Mesodermal cell (in vitro differentiated cells): Measurements from ENCODE around the gene SLC35A3.
"Not testable (repeated sequence)": the region's sequence is repeated elsewhere in the genome, so short reads cannot be mapped to it uniquely, and the experiment has no call there.

Source experiments
- H3K27ac ChIP-seq: 2 replicates; pipeline ENCODE4 v1.7.0; 2013; ENCODE audit warnings: mild to moderate bottlenecking, low read depth, low read length, moderate library complexity; ENCODE audit not compliant: severe bottlenecking
- H3K36me3 ChIP-seq: 2 replicates; pipeline ENCODE4 v1.7.1; 2013; ENCODE audit warnings: mild to moderate bottlenecking, low read length, moderate library complexity; ENCODE audit not compliant: control insufficient read depth, insufficient read depth
- H3K4me1 ChIP-seq: one replicate; pipeline ENCODE4 v1.7.1; 2013; ENCODE audit warnings: mild to moderate bottlenecking, low read length; ENCODE audit not compliant: insufficient read depth, control insufficient read depth, poor library complexity, severe bottlenecking
- H3K4me3 ChIP-seq: 2 replicates; pipeline ENCODE4 v1.7.0; 2013; ENCODE audit warnings: low read length, control low read depth, mild to moderate bottlenecking; ENCODE audit not compliant: insufficient read depth, poor library complexity, severe bottlenecking; ENCODE audit errors: extremely low read depth
- H3K9me3 ChIP-seq: 2 replicates; pipeline ENCODE4 v1.7.1; 2013; ENCODE audit warnings: mild to moderate bottlenecking, low read length, moderate library complexity; ENCODE audit not compliant: control insufficient read depth
- WGBS, 2 experiments: methylation state at CpG; one replicate each; pipeline ENCODE4 v1.1.5; 2013; ENCODE audit warnings: missing lambda C conversion rate in 2 of 2; ENCODE audit not compliant: insufficient coverage in 2 of 2; 5-methylcytosine and 5-hydroxymethylcytosine counted together

SLC35A3 gene

DNA sequence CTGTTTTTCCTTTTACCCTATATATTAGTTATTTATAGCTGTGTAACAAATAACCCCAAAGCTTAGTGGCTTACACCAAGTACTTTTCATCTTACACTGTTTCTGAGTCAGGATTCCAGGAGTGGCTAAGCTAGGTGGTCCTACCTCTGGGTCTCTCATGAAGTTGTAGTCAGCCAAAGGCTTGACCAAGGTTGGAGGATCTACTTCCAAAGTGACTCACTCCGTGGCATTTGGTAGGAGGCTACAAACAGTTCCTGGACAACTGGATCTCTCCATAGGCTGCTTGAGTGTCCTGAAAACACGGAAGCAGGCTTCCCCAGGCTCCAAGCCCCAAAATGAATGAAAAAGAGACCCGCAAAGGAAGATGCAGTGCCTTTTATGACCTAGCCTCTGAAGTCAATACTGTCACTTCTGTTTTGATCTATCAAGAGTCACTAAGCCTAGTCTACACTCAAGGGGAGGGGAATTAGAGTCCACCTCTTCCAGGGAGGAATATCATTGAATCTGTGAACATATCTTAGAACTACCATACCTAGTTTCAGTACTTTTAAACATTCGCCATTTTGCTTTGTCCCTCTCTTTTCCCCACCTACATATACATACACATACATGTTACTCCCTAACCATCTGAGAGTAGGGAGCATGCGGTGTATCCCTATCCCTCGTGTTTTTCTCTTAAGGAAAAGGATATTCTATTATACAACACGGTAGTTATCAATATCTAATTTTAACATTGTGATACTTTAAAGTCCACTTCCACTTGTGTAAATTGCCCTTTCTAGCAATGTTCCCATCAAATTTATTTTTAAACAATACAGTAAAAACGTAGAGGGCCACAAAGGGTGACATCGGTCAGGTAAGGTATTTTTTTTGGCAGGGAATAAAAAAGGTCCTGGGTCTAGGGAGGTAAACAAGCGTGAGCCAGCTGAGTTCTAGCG, 67.2 kb downstream of the SLC35A3 start:
- peak overlapping the region; percentile 96 for H3K27ac ChIP-seq
- H3K36me3 ChIP-seq: no peaks in the 10 kb centered on the region
- H3K4me3 ChIP-seq: peak overlapping the region; percentile 92
- no peaks in the 10 kb centered on the region for H3K9me3 ChIP-seq
- WGBS, 2 experiments: 29 to 32% methylated on average over 7 of the region's 11 CpGs
- peaks cover 3% of the 10 kb centered on the region for H3K4me1 ChIP-seq

DNA sequence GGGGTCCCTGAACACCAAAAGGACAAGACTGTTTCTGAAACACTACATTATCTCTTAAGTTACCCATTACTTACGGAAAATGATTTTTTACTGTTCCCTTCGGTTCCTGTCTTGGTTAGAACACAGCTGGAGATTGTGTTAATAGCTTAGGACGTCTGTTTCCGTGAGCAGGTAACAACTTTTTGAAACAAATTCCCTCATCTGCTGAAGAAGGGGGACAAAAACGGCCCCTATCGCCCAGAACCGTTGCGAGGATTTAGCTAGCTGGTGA, 67.8 kb downstream of the SLC35A3 start:
- Histone ChIP-seq H3K36me3 (peaks cover 3% of the 10 kb centered on the region), H3K27ac (peak overlapping the region; percentile 96), H3K4me3 (peak overlapping the region; percentile 92), H3K9me3 (no peaks in the 10 kb centered on the region), H3K4me1 (peaks cover 3% of the 10 kb centered on the region)
- 0% methylated on average over 5 to 6 of the region's 8 CpGs for WGBS, 2 experiments

DNA sequence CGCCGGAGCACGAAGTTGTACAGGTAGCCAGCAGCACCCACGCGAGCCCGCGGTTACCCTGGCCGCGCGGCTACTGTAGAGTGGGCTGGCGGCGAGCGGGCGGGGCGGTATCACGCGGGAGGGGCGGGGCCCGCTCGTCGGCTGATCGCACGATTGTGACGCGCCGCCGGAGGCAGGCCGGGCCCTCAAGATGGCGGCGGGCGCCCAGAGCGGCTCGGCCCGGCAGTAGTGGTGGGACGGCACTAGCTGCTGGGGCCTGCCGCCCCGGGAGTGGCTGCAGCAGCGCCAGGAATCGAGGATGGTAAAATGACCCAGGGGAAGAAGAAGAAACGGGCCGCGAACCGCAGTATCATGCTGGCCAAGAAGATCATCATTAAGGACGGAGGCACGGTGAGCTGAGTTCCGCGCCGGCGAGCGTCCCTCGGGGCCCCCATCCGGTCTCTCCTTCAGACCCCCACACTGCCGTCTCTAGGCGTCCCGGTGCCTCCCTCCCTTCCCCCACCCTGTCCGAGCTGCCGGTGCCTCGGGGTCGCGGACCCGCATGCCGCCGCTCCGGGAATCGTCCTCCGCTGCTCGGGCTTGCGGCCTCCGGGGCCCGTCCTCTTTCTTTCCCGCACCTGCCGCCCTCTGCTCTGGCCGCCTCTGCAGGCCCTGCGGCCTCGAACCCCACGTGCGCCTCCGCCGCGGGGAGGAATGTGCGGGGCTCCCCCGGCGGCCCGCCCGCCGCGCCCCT, 68.3 kb downstream of the SLC35A3 start:
- H3K4me3 ChIP-seq: peak overlapping the region; percentile 92
- WGBS, 2 experiments: 0 to 1% methylated on average over 64 to 78 of the region's 87 CpGs

DNA sequence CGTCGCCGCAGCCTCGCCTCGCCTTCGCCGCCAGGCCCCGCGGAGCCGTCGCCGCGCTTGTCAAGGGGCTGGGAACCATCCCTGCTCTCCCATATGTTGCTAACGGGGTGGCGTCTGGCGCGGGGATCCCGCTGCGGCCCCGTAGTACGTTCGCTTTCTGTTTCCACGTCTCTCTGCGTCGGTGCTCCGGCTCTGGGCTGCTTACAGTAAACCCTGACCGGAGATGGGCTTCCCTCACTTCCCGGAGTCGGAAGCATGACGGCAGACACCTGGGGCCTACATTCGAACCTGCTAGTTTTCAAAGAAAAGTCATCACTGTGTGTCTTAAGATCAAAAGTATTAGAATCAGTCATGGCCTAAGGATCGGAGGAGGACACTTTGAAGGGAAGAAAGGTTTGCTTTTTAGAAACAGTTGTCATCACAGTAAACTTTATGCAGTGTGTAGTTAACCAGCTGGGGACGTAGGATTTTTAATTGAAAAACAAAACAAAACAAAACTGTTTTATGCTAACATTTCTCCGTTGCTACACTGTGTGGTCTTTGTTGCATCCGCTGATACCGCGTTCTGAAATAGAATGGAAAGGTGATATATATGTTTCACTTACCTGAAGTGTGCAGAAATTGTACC, 69.0 kb downstream of the SLC35A3 start:
- peak overlapping the region; percentile 92 for H3K4me3 ChIP-seq
- H3K9me3 ChIP-seq: peaks cover 3% of the 10 kb centered on the region
- peaks cover 11% of the 10 kb centered on the region for H3K36me3 ChIP-seq
- peaks cover 3% of the 10 kb centered on the region for H3K4me1 ChIP-seq
- 0 to 1% methylated on average over 32 to 33 of the region's 37 CpGs for WGBS, 2 experiments
- H3K27ac ChIP-seq: peak overlapping the region; percentile 96

More for the DNA sequence above, 68.3 kb downstream of the SLC35A3 start:
- no peaks in the 10 kb centered on the region for H3K9me3 ChIP-seq
- H3K36me3 ChIP-seq: peaks cover 8% of the 10 kb centered on the region
- peaks cover 3% of the 10 kb centered on the region for H3K4me1 ChIP-seq
- peak overlapping the region; percentile 96 for H3K27ac ChIP-seq

DNA sequence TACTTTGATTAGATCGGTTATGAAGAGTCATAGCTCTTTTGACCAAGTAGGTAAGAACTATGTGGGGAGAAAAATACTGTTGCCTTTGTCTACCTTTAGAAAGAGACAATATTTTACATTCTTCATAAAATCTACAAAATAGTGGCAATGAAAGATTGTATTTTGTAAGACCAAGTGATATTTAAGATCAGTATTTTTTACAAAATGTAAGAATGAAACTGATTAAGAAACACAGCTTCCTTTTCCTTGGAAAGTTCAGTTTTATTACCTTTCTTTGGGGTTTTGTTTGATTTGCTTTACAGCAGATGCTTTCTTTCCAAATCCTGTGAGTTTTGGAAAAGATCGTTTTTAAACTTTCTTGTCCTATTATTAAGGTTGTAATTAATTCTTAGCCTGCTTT, 69.8 kb downstream of the SLC35A3 start:
- Histone ChIP-seq H3K4me3 (peak overlapping the region; percentile 92), H3K4me1 (peaks cover 3% of the 10 kb centered on the region), H3K9me3 (peaks cover 9% of the 10 kb centered on the region), H3K36me3 (peaks cover 19% of the 10 kb centered on the region), H3K27ac (no peak overlapping the region)
- WGBS, 2 experiments: no CpG with 5 or more reads among the region's 2 CpGs

DNA sequence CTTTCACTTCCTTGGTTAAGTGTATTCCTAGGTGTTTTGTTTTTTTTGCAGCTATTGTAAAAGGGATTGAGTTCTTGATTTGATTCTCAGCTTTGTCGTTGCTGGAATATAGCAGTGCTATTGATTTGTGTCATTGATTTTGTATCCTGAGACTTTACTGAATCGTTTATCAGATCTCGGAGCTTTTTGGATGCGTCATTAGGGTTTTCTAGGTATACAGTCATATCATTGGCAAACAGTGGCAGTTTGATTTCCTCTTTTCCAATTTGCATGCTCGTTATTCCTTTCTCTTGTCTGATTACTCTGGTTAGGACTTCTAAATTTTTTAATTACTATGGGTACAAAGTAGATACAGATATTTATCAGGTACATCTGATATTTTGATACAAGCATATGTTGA, 75.4 kb downstream of the SLC35A3 start:
- Histone ChIP-seq H3K4me1 (peaks cover 2% of the 10 kb centered on the region), H3K9me3 (peaks cover 11% of the 10 kb centered on the region), H3K4me3 (no peak overlapping the region), H3K36me3 (peaks cover 25% of the 10 kb centered on the region), H3K27ac (no peak overlapping the region)
- WGBS, 2 experiments: 86 to 96% methylated on average over 2 to 4 of the region's 5 CpGs

DNA sequence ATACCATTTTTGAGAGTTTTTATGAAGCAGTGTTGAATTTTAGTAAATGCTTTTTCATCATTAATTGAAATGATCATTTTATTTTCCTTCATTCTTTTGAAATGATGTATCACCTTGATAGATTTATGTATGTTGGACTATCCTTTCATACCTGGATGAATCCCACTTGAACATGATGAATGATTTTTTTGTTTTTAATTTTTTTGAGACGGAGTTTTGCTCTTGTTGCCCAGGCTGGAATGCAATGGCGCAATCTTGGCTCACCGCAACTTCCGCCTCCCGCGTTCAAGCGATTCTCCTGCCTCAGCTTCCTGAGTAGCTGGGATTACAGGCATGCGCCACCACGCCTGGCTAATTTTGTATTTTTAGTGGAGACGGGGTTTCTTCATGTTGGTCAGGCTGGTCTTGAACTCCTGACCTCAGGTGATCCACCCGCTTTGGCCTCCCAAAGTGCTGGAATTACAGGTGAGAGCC, 77.5 kb downstream of the SLC35A3 start:
- peaks cover 11% of the 10 kb centered on the region for H3K9me3 ChIP-seq
- H3K36me3 ChIP-seq: peaks cover 36% of the 10 kb centered on the region
- not testable (repeated sequence) for H3K27ac ChIP-seq, H3K4me3 ChIP-seq, H3K4me1 ChIP-seq
- WGBS, 2 experiments: 88% methylated on average over 8 of the region's 11 CpGs; no CpG with 5 or more reads in 1 of the 2 experiments

DNA sequence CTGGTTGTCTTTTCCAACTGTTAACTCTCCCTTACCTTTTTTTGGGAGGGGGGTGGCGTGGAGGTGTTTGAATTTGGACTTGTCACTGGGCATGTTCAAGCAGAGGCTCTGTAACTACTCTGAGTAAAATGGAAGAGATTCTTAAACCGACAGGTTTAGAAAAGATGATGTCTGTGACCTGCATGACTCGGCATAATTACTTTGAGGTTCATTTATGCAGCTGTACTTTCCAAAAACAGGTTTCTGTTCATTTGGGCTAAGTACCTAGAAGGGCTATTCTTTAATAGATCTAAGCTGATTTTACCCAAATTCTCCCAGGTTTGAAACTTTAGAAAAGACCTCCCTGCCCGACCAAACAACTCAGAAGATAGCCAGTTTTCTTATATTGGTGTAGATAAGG, 80.3 kb downstream of the SLC35A3 start:
- Histone ChIP-seq H3K9me3 (no peaks in the 10 kb centered on the region), H3K36me3 (peaks cover 23% of the 10 kb centered on the region), H3K4me1 (peaks cover 2% of the 10 kb centered on the region), H3K27ac (no peak overlapping the region), H3K4me3 (no peak overlapping the region)
- 100% methylated on average over 1 of the region's 4 CpGs for WGBS, 2 experiments

DNA sequence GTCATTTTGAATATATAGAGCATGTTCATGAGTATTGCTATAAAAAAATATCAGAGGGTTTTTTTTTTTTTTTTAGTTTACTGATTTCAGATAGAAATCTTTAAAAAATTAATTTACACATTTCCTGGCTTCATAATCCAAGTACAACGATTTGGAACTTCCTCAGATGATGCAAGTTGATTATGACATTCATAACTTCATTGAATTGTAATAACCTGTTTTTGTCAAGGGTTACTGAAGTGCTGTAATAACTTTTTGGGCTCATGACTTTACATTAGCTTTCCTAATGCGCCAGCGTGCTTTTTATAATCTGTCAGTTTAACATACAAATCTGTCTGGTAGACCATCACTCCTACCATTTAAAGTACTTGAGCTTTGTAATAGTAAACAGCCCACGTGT, 81.6 kb downstream of the SLC35A3 start:
- H3K27ac ChIP-seq: no peak overlapping the region
- H3K4me1 ChIP-seq: peaks cover 2% of the 10 kb centered on the region
- WGBS, 2 experiments: 100% methylated on average over 1 of the region's 4 CpGs; no CpG with 5 or more reads in 1 of the 2 experiments
- no peak overlapping the region for H3K4me3 ChIP-seq
- H3K36me3 ChIP-seq: peaks cover 29% of the 10 kb centered on the region
- no peaks in the 10 kb centered on the region for H3K9me3 ChIP-seq

DNA sequence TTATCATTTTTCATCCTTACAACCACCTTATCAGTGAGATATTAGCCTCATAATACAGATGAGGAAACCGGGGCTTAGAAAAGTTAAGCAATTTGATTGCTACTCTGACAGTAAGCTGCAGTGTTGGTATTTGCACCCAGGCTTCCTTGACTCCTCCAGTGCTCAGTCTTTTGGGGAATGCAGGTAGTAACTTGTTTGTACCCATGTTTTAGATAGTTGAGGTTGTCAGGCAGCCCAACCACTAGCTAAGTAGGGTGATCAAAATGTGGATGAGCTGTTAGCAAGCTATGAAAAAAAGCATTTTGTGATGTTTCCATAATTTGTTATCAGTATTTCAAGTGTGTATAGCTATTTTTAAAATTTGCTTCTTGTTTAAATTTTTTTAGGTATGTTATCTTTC, 82.1 kb downstream of the SLC35A3 start:
- H3K27ac ChIP-seq: no peak overlapping the region
- H3K9me3 ChIP-seq: no peaks in the 10 kb centered on the region
- peaks cover 30% of the 10 kb centered on the region for H3K36me3 ChIP-seq

More for the DNA sequence above, 82.1 kb downstream of the SLC35A3 start:
- Histone ChIP-seq H3K4me1 (peaks cover 2% of the 10 kb centered on the region), H3K4me3 (no peak overlapping the region)
- WGBS, 2 experiments: no CpG with 5 or more reads among the region's 1 CpG
